GM18909 (cell line): ENCODE results near the gene PRSS2.

ENCODE experiments used
- ATAC-seq: cut with Tn5 transposase; IDR thresholded peaks from one replicate; pipeline ENCODE4 v1.9.1; 2021; ENCODE audit warnings: mild to moderate bottlenecking; ENCODE audit not compliant: unreplicated experiment, poor library complexity

The PRSS2 gene

GRCh38 chr7:142782922-142783900 lies 12.4 kb downstream of the PRSS2 start:
- peak; percentile 93 for ATAC-seq

DNA sequence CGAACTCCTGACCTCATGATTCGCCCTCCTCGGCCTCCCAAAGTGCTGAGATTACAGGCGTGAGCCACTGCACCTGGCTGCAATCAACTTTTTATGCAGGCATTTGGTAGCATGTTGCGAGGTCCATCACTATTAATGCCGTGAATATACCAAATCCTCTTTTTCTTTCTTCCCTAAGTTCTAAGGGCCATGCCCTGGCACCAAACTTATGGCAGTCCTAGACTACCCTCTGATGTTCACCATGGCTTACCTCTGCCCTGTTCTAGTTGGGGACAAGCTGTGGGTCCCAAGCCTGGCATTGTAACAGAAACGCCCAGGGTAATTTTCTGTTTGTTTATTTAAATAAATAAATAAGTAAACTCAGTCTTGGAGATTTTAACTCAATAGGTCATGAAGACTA lies 13.3 kb downstream of the PRSS2 start:
- ATAC-seq: no peak

- ATAC-seq: no peak
Observed at GRCh38 chr7:142784716-142785115, 13.9 kb downstream of the PRSS2 start.

GRCh38 chr7:142785841-142786250 lies 15.1 kb downstream of the PRSS2 start:
- ATAC-seq: no peak

DNA sequence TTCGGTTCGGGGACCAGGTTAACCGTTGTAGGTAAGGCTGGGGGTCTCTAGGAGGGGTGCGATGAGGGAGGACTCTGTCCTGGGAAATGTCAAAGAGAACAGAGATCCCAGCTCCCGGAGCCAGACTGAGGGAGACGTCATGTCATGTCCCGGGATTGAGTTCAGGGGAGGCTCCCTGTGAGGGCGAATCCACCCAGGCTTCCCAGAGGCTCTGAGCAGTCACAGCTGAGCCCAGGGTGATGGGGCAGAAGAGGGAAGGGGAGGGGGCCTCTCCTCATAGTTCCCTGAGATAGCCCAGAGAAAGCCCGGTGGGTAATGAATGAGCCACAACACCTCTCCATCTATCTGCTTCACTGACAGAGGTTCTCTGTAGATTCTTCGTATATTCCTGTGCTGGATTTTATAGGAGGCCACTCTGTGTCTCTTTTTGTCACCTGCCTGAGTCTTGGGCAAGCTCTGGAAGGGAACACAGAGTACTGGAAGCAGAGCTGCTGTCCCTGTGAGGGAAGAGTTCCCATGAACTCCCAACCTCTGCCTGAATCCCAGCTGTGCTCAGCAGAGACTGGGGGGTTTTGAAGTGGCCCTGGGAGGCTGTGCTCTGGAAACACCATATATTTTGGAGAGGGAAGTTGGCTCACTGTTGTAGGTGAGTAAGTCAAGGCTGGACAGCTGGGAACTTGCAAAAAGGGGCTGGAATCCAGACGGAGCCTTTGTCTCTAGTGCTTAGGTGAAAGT lies 16.4 kb downstream of the PRSS2 start:
- no peak for ATAC-seq

- ATAC-seq: no peak
Observed at GRCh38 chr7:142787783-142788182, 17.0 kb downstream of the PRSS2 start.

GRCh38 chr7:142788303-142789289 lies 17.8 kb downstream of the PRSS2 start:
- no peak for ATAC-seq

GRCh38 chr7:142789441-142789840 lies 18.7 kb downstream of the PRSS2 start:
- no peak for ATAC-seq

- no peak for ATAC-seq
Observed at GRCh38 chr7:142790056-142790455, 19.3 kb downstream of the PRSS2 start.

GRCh38 chr7:142790555-142790954 lies 19.8 kb downstream of the PRSS2 start:
- no peak for ATAC-seq

GRCh38 chr7:142791502-142791901 lies 20.7 kb downstream of the PRSS2 start:
- no peak for ATAC-seq

- ATAC-seq: no peak
Observed at GRCh38 chr7:142792129-142792528, 21.4 kb downstream of the PRSS2 start.

- ATAC-seq: no peak
Observed at GRCh38 chr7:142792593-142792992, 21.8 kb downstream of the PRSS2 start.

GRCh38 chr7:142793156-142793555 lies 22.4 kb downstream of the PRSS2 start:
- ATAC-seq: no peak

DNA sequence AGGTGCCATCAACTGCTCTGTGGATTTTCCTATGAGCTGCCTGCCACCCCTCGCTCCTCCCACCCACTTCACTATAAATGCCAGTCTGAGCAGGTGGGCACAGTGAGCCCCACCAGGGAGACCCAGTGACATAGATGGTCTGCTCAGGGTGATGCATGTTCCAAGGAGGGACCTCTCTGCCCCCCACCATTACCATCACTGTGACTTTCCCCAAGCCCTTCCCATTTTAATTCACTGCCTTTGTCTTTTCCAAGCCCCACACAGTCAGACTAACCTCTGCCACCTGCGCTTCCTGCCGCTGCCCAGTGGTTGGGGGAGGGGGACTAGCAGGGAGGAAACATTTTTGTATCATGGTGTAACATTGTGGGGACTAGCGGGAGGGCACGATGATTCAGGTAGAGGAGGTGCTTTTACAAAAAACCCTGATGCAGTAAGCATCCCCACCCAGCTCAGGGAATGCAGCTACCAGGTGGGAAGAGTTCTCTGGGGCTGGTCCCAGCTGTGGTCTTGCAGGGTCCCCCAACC lies 24.6 kb downstream of the PRSS2 start:
- no peak for ATAC-seq

GRCh38 chr7:142796001-142796500 lies 25.3 kb downstream of the PRSS2 start:
- no peak for ATAC-seq

DNA sequence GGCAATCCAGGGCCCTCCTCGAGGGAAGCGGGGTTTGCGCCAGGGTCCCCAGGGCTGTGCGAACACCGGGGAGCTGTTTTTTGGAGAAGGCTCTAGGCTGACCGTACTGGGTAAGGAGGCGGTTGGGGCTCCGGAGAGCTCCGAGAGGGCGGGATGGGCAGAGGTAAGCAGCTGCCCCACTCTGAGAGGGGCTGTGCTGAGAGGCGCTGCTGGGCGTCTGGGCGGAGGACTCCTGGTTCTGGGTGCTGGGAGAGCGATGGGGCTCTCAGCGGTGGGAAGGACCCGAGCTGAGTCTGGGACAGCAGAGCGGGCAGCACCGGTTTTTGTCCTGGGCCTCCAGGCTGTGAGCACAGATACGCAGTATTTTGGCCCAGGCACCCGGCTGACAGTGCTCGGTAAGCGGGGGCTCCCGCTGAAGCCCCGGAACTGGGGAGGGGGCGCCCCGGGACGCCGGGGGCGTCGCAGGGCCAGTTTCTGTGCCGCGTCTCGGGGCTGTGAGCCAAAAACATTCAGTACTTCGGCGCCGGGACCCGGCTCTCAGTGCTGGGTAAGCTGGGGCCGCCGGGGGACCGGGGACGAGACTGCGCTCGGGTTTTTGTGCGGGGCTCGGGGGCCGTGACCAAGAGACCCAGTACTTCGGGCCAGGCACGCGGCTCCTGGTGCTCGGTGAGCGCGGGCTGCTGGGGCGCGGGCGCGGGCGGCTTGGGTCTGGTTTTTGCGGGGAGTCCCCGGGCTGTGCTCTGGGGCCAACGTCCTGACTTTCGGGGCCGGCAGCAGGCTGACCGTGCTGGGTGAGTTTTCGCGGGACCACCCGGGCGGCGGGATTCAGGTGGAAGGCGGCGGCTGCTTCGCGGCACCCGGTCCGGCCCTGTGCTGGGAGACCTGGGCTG lies 26.0 kb downstream of the PRSS2 start:
- ATAC-seq: peak; percentile 61

DNA sequence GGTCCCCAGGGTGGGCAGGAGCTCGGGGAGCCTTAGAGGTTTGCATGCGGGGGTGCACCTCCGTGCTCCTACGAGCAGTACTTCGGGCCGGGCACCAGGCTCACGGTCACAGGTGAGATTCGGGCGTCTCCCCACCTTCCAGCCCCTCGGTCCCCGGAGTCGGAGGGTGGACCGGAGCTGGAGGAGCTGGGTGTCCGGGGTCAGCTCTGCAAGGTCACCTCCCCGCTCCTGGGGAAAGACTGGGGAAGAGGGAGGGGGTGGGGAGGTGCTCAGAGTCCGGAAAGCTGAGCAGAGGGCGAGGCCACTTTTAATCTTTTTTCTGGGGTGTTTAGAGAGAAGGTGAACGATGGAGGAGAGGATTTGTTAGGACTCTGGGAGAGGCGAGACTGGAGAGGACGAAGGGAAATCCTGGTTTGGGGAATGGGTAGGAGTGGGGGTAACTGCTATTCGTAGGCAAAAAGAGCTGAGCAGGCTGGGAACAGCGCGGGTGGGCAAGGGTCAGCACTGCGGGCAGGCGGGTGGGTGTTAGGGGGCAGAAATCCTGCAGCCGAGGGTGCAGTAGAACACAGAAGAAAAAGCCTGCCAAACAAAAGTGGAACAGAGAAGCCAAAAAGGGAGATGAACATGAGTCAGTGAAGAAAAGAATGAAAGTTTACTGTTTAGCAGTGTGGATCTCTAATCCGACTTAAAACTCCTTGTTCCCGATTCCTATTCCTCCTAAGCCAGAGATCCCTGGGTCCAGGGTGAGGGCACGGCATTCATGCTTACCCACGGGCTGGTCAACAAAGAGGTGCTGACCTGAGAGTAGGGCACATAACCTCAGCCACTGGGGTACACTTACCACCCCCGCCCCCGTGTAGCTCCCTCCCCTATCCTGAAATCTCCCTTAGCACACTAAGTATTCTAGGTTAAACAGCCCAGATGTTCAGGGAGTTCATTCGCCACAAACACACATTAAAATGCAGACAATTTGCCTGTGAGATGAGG lies 26.9 kb downstream of the PRSS2 start:
- ATAC-seq: peak; percentile 45
